ENCODE results near the gene RNU1-4.
"Not testable (repeated sequence)": the region's sequence is repeated elsewhere in the genome, so short reads cannot be mapped to it uniquely, and the experiment has no call there.

RNU1-4 gene

GRCh38 chr1:16770896-16771446 lies 30.7 kb downstream of the RNU1-4 start:
- not testable (repeated sequence) for DNase-seq

GRCh38 chr1:16772275-16773204 lies 32.2 kb downstream of the RNU1-4 start:
- DNase-seq: not testable (repeated sequence)

GRCh38 chr1:16773205-16773596 lies 32.9 kb downstream of the RNU1-4 start:
- DNase-seq: not testable (repeated sequence)

- not testable (repeated sequence) for DNase-seq
Observed at GRCh38 chr1:16773723-16774122, 33.4 kb downstream of the RNU1-4 start.

GRCh38 chr1:16774773-16775172 lies 34.5 kb downstream of the RNU1-4 start:
- not testable (repeated sequence) for DNase-seq

GRCh38 chr1:16775290-16775689 lies 35.0 kb downstream of the RNU1-4 start:
- DNase-seq: not testable (repeated sequence)

GRCh38 chr1:16776248-16776647 lies 35.9 kb downstream of the RNU1-4 start:
- not testable (repeated sequence) for DNase-seq

GRCh38 chr1:16776835-16777234 lies 36.5 kb downstream of the RNU1-4 start:
- not testable (repeated sequence) for DNase-seq

GRCh38 chr1:16777821-16778220 lies 37.5 kb downstream of the RNU1-4 start:
- not testable (repeated sequence) for DNase-seq

- not testable (repeated sequence) for DNase-seq
Observed at GRCh38 chr1:16779525-16779924, 39.2 kb downstream of the RNU1-4 start.

GRCh38 chr1:16781033-16781432 lies 40.7 kb downstream of the RNU1-4 start:
- not testable (repeated sequence) for DNase-seq

GRCh38 chr1:16781625-16782024 lies 41.3 kb downstream of the RNU1-4 start:
- not testable (repeated sequence) for DNase-seq

- DNase-seq: not testable (repeated sequence)
Observed at GRCh38 chr1:16784955-16785354, 44.6 kb downstream of the RNU1-4 start.

- not testable (repeated sequence) for DNase-seq
Observed at GRCh38 chr1:16786362-16786761, 46.0 kb downstream of the RNU1-4 start.

GRCh38 chr1:16787175-16787574 lies 46.9 kb downstream of the RNU1-4 start:
- not testable (repeated sequence) for DNase-seq

GRCh38 chr1:16787711-16788110 lies 47.4 kb downstream of the RNU1-4 start:
- not testable (repeated sequence) for DNase-seq

Data from NCI-H774 (cell line).